ENCODE results near the gene SCYL1.

- no peak for TF ChIP-seq POLR2AphosphoS5 (IDR thresholded peaks at IDR 0.05; ENCODE audit: low read depth, low read length)
- no peak for TF ChIP-seq POLR2A (IDR thresholded peaks at IDR 0.05; ENCODE audit: low read depth, low read length)
- no peak for TF ChIP-seq POU2F2 (IDR thresholded peaks at IDR 0.05; ENCODE audit: low read depth, low read length)
- TF ChIP-seq TAF1 (IDR thresholded peaks at IDR 0.05; ENCODE audit: low read depth, low read length): no peak
Observed at GRCh38 chr11:65526744-65527143, 1.9 kb downstream of the SCYL1 start.
